Bronchial epithelial cell (primary cell): ENCODE measurements around the gene SRR. TPM values are rescaled to one million over a fixed set of nuclear protein-coding genes. Genes with fewer than 3 reads are reported as not detected.

Source experiments
- DNase-seq: peaks from one replicate; pipeline ENCODE4 v3.0.0-alpha.2; 2010; ENCODE audit warnings: low read depth
- FAIRE-seq: peaks from 2 replicates; lab custom pipeline; 2011; peaks lifted over from hg19 to GRCh38; lab: Jason Lieb, UNC
- H3K27me3 ChIP-seq: 2 replicates; pipeline ENCODE4 v1.5.1; 2011; ENCODE audit warnings: low read length; ENCODE audit not compliant: control insufficient read depth, insufficient read depth
- H3K36me3 ChIP-seq: 2 replicates; pipeline ENCODE4 v1.5.1; 2011; ENCODE audit warnings: low read length; ENCODE audit not compliant: control insufficient read depth, insufficient read depth
- H3K4me3 ChIP-seq: 2 replicates; pipeline ENCODE4 v1.5.1; 2011; ENCODE audit warnings: mild to moderate bottlenecking, low read depth, low read length, control low read depth
- CTCF ChIP-seq: IDR thresholded peaks from 2 replicates; pipeline ENCODE4 v1.5.1; 2011; ENCODE audit warnings: mild to moderate bottlenecking, moderate library complexity, low read length, control low read depth, inconsistent platforms; ENCODE audit not compliant: insufficient read depth, severe bottlenecking
- total RNA-seq: library from RNA; depleted of rRNA; stranded (reverse); fragments of >200 nt; gene quantifications from 2 replicates; pipeline ENCODE4 v1.2.1, GENCODE V29; 2014

Gene SRR
- total RNA-seq, 1 donor from 2014 or later, result 10.5 TPM

GRCh38 chr17:2283302-2283701, 20.4 kb upstream of the SRR start:
- no peak for TF ChIP-seq CTCF
- Histone ChIP-seq H3K4me3 (no peak overlapping the region), H3K36me3 (peaks cover 15% of the 10 kb centered on the region), H3K27me3 (no peaks in the 10 kb centered on the region)
- DNase-seq, result no peak
- no peak for FAIRE-seq

DNA sequence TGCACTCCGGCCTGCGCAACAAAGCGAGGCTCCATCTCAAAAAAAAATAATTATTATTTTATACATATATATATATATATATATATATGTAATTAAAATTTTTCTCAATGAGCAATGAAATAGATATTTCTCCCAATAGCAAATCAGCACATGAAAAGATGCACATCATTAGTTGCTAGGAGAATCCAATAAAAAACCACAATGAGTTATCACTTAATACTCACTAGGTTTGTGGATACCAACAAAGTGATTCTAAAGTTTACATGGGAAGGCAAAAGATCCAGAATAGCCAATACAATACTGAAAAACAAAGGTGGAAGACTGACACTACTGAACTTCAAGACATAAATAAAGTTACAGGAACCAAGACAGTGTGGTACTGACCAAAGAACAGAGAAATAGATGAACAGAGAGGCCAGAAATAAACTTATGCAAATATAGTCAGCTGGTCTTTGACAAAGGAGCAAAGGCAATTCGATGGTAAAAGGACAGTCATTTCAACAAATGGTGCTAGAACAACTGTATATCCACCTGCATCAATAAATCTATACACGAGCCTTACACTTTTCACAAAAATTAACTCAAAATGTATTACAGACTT, 13.8 kb upstream of the SRR start:
- no peak for TF ChIP-seq CTCF
- Histone ChIP-seq H3K36me3 (peaks cover 16% of the 10 kb centered on the region), H3K27me3 (no peaks in the 10 kb centered on the region), H3K4me3 (no peak overlapping the region)
- DNase-seq (no peak), FAIRE-seq (no peak)

DNA sequence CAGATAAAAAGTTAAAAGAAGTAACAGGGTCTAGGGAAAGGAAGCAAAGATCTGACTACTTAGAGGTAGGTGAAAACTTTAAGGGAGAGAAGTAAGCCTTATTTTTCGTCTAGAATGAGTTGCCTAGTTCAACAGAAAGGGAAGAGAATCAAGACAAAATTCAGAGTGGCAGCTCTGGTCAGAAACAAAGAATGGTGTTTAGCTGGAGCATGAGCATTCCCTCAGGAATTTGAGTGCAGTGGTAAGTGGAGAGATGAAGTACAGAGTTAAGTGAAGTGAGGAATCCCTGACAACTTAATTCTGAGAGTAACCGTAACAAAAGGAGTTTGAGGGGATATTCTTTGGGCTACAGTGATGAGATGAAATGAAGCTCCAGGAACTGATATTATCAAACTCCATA, 11.7 kb upstream of the SRR start:
- FAIRE-seq (no peak), DNase-seq (no peak)
- no peak for TF ChIP-seq CTCF
- Histone ChIP-seq H3K36me3 (peaks cover 20% of the 10 kb centered on the region), H3K27me3 (no peaks in the 10 kb centered on the region), H3K4me3 (no peak overlapping the region)

DNA sequence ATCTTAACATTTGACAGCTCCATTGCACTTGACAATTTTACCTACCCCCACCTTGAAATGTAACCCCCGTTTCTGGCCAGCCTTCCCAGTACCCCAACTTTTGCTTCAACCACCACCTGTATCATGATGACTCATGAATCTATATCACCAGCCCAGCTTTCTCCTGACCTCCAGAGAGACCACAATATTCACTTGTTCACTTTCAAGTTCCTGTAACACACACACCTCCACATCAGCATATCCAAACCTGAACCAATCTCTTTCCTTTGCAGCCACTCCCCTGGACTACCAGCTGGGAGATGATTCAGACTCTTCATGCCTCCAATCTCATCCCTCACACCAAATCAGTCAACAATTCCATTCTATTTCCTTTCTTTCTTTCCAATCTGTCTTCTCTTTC, 8.2 kb upstream of the SRR start:
- peak; percentile 93 for FAIRE-seq
- peaks cover 25% of the 10 kb centered on the region for H3K36me3 ChIP-seq
- DNase-seq, result peak; percentile 55

DNA sequence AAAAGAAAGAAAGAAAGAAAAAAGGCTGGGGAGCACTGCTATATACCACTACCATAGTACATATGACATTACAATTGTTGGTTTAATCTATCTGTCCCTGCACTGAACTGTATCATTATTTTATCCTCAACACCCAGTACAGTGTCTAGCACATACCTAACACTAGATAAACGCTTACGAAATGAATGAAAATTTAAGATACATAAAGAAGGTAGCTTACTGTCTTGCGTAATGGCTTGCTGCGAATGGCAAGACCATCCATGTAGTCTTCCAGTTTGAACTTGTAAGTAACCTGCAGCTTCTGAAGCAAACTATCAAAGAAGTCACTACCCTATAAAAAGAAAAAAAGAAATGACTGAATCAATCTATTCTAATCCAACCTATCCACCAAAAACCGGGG, 6.7 kb upstream of the SRR start:
- DNase-seq, result peak; percentile 66
- no peak for TF ChIP-seq CTCF
- FAIRE-seq, result no peak

More for the DNA sequence above, 8.2 kb upstream of the SRR start:
- Histone ChIP-seq H3K27me3 (no peaks in the 10 kb centered on the region), H3K4me3 (no peak overlapping the region)
- no peak for TF ChIP-seq CTCF

DNA sequence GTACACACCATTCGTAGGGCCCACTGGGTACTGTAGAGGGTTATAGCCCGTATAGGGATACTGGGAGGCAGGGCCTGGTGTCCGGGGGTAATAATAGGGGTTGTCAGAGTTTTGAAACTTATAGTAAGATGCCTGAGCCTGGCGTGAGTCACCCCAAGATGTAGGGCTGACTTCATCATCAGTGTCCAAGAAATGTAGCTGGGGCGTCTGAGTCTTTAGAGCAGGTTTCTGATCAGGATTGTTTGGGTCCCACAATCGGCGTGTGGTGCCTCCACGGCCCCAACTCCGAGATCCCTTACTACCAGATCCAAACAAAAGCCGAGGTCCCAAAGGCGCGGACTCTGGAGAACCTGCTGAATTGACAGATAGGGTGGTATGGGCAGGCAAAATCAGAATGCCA, 4.6 kb upstream of the SRR start:
- TF ChIP-seq CTCF, result no peak
- no peak for FAIRE-seq
- DNase-seq, result no peak
- Histone ChIP-seq H3K36me3 (peaks cover 15% of the 10 kb centered on the region), H3K27me3 (no peaks in the 10 kb centered on the region), H3K4me3 (no peak overlapping the region)

More for the DNA sequence above, 6.7 kb upstream of the SRR start:
- H3K36me3 ChIP-seq, result peaks cover 24% of the 10 kb centered on the region
- H3K4me3 ChIP-seq, result no peak overlapping the region
- no peaks in the 10 kb centered on the region for H3K27me3 ChIP-seq
